GM18873 (cell line): ENCODE measurements around the gene NBEA.

Experiments used
- ATAC-seq: cut with Tn5 transposase; IDR thresholded peaks from one replicate; pipeline ENCODE4 v1.9.1; 2021; ENCODE audit warnings: mild to moderate bottlenecking, moderate library complexity, moderate number of reproducible peaks; ENCODE audit not compliant: unreplicated experiment, low FRiP score

Gene NBEA

GRCh38 chr13:35252536-35253205 lies 310.6 kb downstream of the NBEA start:
- ATAC-seq, result peak; percentile 98

DNA sequence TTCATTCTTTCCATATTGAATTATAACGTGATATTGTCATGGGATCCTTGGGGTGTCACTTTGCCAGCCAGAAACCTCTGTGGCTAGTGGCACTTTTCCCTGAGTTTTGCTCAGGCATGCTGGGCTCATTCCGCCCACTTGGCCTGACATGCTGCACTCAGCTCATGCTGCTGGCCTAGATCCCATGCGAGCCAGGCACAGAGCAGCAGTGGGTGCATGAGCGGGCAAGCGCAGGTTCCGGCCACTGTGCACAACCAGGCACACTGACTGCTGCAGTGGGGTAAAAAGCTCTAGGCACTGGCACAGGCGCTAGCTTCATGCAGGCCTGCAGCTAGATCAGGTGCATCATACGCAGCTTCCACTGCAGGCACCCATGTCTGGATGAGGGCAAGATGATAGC lies 313.2 kb downstream of the NBEA start:
- ATAC-seq, result no peak

DNA sequence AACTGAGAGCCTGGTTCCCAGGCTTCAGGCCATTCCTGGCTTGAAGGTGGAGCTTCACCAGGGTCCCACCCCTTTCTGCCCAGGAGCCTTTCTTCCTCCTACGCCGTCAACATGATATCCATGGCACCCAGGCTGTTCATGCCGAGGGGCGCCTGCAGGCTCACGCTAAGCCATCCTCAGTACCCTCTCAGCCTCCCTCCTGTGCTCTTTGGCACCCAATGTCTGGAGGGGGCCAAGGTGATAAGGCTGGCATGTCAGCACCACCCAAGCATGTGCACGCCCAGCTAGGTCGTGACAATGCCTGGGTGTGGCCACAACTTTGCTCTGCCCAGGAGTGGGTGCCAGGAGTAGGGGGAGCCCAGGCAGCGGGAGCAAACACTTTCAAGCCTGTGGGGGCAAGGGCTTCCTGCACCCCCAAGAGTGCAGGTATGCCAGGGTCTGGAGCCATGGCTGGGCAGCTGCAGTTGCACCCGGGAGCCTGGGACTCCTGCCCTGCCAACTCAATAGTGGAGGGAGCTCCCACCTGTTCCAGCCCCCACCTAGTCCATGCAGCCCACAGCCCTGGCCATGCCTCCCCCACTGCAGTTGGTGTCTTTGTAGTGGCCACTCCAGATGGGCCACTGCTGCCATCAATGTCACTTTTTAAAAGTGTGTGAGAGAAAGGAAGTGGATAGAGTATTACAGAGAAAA lies 314.5 kb downstream of the NBEA start:
- ATAC-seq, result no peak

DNA sequence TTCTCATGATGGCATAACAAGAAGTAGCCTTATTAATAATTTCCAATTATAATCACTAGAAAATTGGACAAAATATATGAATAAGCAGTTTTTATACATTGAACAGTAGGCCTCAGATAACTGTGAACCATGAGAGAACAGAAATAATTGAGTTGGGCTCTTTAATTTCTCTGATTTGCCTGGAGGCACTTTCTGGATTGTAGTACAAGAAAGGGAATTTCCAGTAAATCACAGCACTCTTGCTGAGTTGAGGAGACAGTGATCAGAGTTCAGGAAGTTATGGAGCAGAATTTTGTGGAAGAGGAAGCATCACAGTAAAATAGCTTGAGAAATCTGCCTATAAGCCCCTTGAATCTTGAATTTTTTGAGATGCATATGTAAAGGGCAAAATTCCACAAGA lies 318.2 kb downstream of the NBEA start:
- ATAC-seq, result no peak

- ATAC-seq, result no peak
These were observed 324.3 kb downstream of the NBEA start for GRCh38 chr13:35266412-35266811.

GRCh38 chr13:35278917-35279316 lies 336.8 kb downstream of the NBEA start:
- ATAC-seq, result no peak

- ATAC-seq, result no peak
These were observed 337.4 kb downstream of the NBEA start for GRCh38 chr13:35279500-35279899.

DNA sequence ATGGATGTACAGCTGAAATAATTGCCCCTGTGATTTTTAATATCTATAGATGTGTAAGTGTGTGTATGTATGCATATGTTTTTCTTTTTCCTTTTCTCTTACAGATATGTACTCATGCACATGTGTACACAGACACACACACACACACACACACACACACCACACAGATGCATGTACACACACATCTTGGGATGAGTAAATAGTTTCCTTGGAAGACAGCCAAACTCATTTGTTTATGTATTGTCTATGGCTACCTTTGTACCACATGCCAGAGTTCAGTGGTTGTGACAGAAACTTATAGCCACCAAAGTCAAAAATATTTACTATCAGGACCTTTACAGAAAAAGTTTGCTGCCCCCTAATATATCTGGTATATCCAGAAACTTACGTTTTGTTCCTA lies 341.8 kb downstream of the NBEA start:
- ATAC-seq, result no peak

DNA sequence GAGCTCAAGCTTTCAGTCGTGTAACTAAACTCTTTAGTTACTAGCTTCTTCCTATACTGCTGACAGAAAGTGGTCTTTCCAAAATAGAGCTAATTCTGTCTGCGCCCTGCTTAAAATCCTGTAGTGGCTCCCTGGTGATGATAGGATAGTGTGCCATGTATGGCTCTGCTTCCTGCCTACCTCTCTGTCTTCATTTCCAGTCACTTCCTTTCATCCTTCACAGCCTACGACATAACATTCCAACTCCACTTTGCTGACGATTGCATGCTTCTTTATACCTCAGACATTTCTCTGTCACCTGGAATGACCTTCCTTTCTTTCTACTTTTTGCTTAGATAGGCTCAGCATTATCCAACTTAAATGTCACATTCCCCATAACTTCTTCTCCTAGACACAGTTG lies 343.6 kb downstream of the NBEA start:
- ATAC-seq, result no peak

- no peak for ATAC-seq
These were observed 350.3 kb downstream of the NBEA start for GRCh38 chr13:35292329-35292728.

DNA sequence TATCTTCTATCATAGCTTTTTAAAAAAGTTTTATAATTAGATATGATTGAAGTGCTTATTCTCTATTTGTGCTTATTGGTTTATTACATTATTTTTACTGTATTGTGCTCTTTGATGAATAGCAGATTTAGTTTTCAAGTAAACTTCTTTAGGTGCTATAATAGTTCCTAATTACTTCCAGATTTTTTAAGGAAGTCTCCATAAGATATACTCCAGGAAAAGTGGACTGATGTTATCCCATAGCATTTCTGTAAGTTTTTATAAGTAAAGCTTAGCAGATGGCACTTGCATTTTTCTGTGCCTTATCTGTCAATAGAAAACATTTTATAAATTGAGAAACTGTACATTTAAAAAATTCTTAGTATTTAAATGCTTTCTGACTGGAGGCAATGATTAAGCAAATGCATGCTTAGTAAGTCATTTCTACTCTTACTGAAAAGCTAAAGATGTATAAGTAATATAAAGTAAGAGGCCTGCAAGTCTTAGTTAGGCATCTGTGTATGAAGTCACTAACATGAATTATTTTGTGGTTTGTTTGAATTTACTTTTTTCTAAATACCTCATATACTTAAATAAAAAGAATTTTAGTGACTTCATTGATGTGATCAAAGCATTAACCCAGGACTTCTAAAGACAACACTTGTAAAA lies 351.6 kb downstream of the NBEA start:
- no peak for ATAC-seq

- no peak for ATAC-seq
These were observed 367.6 kb downstream of the NBEA start for GRCh38 chr13:35309706-35310105.

DNA sequence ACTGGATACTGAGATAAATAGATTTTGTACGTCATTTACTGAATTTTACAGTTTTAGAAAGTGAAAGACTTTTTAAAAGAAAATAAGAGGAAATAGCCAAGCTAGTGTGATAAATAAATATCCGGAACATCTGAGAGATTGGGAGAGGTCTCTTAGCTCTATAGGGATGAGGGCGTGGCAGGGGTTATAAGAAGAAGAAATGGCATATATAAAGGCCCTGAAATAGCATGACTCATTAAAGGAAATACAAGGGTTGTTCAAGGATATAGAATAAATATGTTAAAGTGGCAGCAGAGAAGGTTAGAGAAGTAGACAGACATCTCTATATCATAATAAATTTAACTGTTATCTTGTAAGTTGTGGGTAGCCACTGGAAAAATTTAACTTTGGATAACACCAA lies 390.1 kb downstream of the NBEA start:
- ATAC-seq, result no peak

DNA sequence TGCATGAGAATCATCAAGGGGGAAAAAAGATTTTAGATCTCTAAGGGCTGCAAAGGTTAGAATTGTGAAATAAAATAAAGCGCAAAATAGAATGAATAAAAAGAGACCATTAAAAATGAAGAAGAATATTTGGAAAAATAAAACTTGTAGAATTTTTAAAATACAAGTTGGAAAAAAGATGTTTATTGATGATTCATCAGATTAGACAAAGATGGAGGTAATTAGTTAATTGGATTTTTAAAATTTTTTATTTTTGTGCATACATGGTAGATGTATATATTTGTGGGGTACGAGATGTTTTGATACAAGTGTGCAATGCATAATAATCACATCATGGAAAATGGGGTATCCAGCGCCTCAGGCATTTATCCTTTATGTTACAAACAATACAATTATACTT lies 391.1 kb downstream of the NBEA start:
- no peak for ATAC-seq

DNA sequence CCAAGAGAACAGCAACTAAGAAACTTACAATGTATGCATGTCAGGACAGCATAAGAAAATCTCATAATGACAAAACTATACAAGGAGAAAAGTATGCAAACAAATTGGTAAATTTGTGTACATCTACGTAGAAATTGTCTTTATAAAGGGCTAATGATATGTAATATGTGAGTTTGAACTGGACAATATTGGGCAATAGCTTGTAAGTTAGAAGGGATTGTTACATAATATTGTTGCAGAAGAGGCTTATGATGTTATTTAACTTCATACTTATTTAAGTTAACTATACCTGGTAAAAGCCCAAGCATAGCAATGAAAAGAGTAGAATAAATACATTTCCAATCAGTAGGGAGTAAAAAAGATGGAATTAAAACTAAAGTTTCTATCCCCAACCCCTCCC lies 400.4 kb downstream of the NBEA start:
- ATAC-seq, result no peak

- no peak for ATAC-seq
These were observed 401.3 kb downstream of the NBEA start for GRCh38 chr13:35343417-35343816.

DNA sequence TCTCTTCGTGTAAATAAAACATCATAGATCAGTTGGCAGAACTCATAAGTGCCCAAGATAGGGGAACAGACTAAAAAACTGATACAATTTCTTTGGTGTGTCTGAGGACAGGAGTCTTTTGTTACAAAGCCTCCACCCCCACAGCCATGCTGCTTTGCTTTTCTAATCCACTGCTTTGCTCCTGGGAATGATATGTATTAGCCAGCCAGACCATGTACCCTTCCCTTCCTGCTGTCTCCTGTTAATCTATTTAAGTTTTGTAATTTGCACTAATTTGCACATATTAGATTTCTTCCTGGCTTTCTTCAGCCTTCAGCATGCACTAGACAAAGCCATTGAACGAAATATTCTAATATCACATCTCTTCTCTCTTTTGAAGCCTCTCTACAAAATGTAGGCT lies 403.9 kb downstream of the NBEA start:
- ATAC-seq, result no peak

- ATAC-seq, result no peak
These were observed 404.4 kb downstream of the NBEA start for GRCh38 chr13:35346494-35346893.

GRCh38 chr13:35347679-35348205 lies 405.7 kb downstream of the NBEA start:
- ATAC-seq, result no peak

DNA sequence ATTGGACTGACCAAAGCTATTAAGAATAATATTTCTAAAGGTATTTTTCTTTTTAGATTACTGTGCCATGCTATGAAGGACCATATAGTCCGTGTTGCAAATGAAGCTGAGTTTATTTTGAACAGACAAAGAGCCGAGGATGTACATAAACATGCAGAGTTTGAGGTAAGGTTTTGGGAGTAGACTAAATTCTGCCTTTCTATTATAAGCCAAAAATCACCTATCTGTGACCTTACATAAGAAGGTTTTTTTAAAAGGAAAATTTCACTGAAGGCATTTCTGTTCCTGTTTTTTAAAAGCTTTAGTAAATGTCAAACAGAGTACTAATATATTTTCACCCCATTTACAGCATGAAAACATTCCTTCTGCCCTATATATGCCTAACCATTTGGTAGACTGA lies 407.0 kb downstream of the NBEA start:
- ATAC-seq, result no peak

DNA sequence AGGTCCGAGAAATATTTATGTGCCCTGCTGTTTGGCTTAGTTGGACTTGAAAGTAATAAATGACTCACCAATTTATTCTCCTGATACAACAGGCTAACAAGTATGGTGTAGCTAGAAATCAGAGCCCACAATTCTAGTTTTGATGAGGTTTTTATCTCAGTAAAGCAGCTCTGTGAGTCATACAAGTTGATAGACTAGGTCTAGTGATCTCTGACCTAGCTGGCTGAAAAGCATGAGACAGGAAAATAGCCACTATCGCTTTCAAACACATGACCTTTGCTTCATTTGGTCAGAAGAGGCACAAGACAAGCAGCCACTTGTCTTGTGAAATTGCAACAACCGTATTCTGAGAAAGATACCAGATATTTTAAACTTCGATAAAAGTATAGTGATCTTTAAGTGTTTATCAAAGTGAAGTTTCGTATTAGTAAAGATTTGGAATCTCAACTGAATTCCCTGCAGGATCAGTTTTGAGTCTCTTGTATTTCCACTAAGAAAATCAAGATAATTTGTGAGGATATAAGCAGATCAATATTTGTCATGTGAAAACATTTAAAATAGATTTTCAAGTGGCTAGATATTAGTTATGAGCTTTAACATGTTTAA lies 407.7 kb downstream of the NBEA start:
- ATAC-seq, result peak; percentile 78
